22Rv1 (cell line): ENCODE data around the gene PARP1.

Experiments
- H3K27ac ChIP-seq: fragments of 450-650 bp; 2 replicates; pipeline ENCODE4 v1.5.1; 2017
- CTCF ChIP-seq: fragments of 450-650 bp; IDR thresholded peaks from 2 replicates; pipeline ENCODE4 v1.5.1; 2017; ENCODE audit warnings: mild to moderate bottlenecking
- ZFX ChIP-seq: fragments of 450-650 bp; IDR thresholded peaks from 2 replicates; pipeline ENCODE4 v1.6.1; 2017; ENCODE audit warnings: antibody characterized with exemption, borderline replicate concordance

Gene PARP1

GRCh38 chr1:226404904-226405222 is 3.0 kb downstream of the PARP1 start:
- H3K27ac ChIP-seq = no peak overlapping the region; the same call in 1 of the 2 replicates
- TF ChIP-seq ZFX (no peak), CTCF (no peak)

GRCh38 chr1:226404063-226404903 is 3.6 kb downstream of the PARP1 start:
- no peak overlapping the region; the same call in 1 of the 2 replicates for H3K27ac ChIP-seq
- TF ChIP-seq ZFX (no peak), CTCF (no peak)

DNA sequence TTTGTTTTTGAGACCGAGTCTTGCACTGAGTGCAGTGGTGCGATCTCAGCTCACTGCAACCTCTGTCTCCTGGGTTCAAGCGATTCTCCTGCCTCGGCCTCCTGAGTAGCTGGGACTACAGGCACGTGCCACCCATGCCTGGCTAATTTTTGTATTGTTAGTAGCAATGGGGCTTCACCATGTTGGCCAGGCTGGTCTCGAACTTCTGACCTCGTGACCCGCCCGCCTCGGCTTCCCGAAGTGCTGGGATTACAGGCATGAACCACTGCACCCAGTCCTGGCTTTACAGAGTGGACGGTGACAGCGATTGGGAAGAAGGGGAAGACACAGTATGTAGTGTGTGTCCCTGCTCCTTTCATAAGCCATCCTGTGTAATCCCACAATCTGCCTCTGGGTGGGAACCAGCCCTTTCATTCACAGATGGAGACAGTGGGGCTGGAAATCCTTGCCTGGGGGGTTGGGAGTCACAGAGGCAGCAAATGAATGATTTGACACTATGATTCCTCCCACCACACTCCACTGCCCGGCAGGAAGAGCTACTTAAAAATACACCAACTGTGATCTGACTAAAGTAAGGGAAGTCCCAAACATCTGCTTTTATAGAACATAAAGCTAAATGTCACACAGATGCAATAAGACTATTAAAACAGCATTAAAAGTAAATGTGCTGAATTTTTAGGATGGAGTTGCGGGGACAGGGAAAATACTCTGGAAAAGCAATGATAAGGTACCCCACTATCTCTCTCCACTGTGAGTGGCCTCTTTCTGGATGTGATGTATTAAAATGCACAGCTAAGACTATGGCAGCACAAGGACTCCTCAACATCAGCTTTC is 4.5 kb downstream of the PARP1 start:
- H3K27ac ChIP-seq = peak overlapping the region; percentile 9; the same call in 1 of the 2 replicates
- no peak for TF ChIP-seq ZFX
- TF ChIP-seq CTCF = peak; percentile 24

DNA sequence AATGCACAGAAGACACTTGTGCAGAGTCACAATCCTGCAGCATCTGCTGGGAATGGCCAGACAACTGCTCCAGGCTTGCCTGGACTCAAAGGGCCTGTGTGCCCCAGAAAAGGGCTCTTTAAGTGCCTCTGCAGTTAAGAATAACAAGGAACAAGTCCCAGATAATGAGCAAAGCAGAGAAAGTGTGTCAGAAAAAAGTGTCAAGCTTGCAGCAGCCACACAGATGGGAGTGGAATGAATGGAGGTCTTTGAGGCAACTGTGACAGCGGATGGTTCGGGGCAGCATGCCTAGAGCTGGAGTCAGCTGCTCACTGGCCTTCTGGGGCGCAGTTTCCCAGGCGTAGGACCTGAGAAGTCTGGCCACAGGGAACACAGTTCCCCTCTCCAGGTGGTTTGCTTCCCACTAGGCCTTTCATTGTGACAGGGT is 5.1 kb downstream of the PARP1 start:
- TF ChIP-seq CTCF (no peak), ZFX (no peak)
- H3K27ac ChIP-seq = peak overlapping the region; percentile 52; the same call in 1 of the 2 replicates

- H3K27ac ChIP-seq = peak overlapping the region; percentile 52
- no peak for TF ChIP-seq CTCF
- no peak for TF ChIP-seq ZFX
These were observed 6.3 kb downstream of the PARP1 start for GRCh38 chr1:226401355-226402303.

- TF ChIP-seq CTCF = no peak
- TF ChIP-seq ZFX = no peak
- peak overlapping the region; percentile 52 for H3K27ac ChIP-seq
These were observed 7.2 kb downstream of the PARP1 start for GRCh38 chr1:226400519-226401354.
